H1 (cell line): ENCODE measurements around the gene MKNK2.

Experiments
- BRCA1 ChIP-seq: IDR thresholded peaks from 2 replicates; pipeline ENCODE4 v1.6.1; 2012; ENCODE audit warnings: low read depth, low read length, improper control_type of control experiment
- CBX5 ChIP-seq: fragments of 300-800, 300-1000 bp; sonication (generic); IDR thresholded peaks from 2 replicates; pipeline ENCODE4 v1.7.1; 2016; ENCODE audit warnings: antibody characterized with exemption, low read length, low read depth
- FOSL1 ChIP-seq: IDR thresholded peaks from 2 replicates; pipeline ENCODE4 v1.6.1; 2011; ENCODE audit warnings: mild to moderate bottlenecking, low read depth, low read length, moderate library complexity; ENCODE audit not compliant: insufficient read depth
- HDAC6 ChIP-seq: IDR thresholded peaks from one replicate; pipeline ENCODE4 v1.7.1; 2012; ENCODE audit warnings: low read depth, mild to moderate bottlenecking, inconsistent platforms, low read length, moderate library complexity
- SIX5 ChIP-seq: IDR thresholded peaks from 2 replicates; pipeline ENCODE4 v1.6.1; 2011; ENCODE audit warnings: mild to moderate bottlenecking, low read depth, low read length
- SRF ChIP-seq: IDR thresholded peaks from 2 replicates; pipeline ENCODE4 v1.6.1; 2011; ENCODE audit warnings: mild to moderate bottlenecking, low read depth, low read length, moderate library complexity

- no peak for TF ChIP-seq SIX5
- no peak for TF ChIP-seq FOSL1
- no peak for TF ChIP-seq HDAC6
- TF ChIP-seq SRF: no peak
- TF ChIP-seq CBX5: no peak
- no peak for TF ChIP-seq BRCA1
Measured at GRCh38 chr19:2097886-2098327, 46.9 kb upstream of the MKNK2 start.
